Measurements from ENCODE around the gene PTPN4.
"Not testable (repeated sequence)": the region's sequence is repeated elsewhere in the genome, so short reads cannot be mapped to it uniquely, and the experiment has no call there.

Gene PTPN4

DNA sequence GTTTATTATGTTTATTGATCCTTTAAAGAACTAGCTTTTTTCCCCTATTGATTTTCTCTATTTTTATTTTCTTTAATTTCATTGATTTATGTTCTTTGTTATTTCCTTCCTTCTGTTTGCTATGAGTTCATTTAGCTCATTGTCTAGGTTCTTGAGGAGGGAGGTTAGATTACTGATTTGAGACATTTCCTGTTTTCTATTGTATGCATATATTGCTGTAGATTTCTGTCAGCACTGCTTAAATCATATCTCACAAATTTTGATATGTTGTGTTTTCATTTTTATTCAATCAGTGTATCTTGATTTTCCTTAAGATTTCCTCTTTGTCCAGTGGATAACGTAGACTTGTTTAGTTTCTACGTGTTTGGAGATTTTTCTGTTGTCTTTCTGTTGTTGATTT lies 43.4 kb downstream of the PTPN4 start:
- no peak overlapping the region for H3K4me3 ChIP-seq (ENCODE audit: low read depth, low read length)

DNA sequence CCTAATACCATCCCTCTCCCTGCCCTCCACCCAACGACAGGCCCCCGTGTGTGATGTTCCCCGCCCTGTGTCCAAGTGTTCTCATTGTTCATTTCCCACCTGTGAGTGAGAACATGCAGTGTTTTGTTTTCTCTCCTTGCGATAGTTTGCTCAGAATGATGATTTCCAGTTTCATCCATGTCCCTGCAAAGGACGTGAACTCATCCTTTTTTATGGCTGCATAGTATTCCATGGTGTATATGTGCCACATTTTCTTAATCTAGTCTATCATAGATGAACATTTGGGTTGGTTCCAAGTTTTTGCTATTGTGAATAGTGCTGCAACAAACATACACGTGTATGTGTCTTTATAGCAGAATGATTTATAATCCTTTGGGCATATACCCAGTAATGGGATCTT lies 44.7 kb downstream of the PTPN4 start:
- not testable (repeated sequence) for H3K4me3 ChIP-seq (ENCODE audit: low read depth, low read length)

DNA sequence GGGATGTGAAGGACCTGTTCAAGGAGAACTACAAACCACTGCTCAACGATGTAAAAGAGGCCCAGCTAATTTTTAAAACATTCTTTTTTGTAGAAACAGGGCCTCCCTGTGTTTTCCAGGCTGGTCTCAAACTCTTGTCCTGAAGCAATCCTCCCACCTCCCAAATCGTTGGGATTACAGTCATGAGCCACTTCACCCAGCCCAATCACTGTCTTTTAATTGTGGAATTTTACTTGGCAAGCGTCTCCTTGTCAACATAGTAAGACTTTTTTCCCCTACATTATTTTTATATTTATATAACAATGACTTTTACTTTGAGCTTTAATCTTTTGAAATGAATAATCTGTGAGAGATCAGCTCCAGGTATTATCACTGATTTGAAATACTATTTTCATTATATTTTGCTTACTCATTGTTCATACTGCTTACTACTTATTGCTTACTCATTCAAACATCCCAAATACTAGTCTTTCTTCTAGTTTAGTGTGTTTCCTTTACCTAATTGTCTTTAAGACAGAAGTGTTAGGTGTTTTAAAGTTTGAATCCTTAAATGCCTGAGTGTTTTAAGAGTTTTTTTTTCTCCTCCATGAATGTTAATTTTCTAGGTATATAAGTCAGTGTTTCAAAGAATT lies 48.9 kb downstream of the PTPN4 start:
- H3K4me3 ChIP-seq (ENCODE audit: low read depth, low read length): no peak overlapping the region

DNA sequence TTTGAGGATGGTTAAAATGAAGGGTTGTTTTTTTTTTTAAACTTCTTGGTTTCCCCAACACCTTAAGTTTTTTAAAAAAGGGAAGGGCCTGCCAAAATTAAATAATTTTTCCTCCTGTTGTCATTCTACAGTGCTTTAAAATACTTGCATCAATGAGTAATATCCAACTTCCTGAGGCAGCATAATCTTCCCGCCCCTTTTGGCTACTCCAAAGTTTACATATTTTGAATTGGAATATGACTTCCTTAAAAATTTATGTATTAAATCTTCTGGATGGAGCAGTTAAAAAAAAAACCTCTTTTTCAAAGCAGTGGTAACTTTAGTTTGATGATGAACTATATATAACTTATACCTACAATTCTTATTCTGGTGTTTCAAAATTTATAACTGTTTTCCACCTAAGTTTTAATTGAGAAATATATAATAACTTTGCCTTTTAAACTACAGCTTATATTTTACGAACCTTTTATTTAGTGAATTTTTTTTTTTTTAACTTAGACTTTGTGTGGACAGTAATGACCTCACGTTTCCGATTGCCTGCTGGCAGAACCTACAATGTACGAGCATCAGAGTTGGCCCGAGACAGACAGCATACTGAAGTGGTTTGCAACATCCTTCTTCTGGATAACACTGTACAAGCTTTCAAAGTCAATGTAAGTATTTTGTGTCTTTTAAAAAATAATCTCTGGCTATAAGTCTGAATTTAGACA lies 49.8 kb downstream of the PTPN4 start:
- H3K4me3 ChIP-seq (ENCODE audit: low read depth, low read length): no peak overlapping the region

DNA sequence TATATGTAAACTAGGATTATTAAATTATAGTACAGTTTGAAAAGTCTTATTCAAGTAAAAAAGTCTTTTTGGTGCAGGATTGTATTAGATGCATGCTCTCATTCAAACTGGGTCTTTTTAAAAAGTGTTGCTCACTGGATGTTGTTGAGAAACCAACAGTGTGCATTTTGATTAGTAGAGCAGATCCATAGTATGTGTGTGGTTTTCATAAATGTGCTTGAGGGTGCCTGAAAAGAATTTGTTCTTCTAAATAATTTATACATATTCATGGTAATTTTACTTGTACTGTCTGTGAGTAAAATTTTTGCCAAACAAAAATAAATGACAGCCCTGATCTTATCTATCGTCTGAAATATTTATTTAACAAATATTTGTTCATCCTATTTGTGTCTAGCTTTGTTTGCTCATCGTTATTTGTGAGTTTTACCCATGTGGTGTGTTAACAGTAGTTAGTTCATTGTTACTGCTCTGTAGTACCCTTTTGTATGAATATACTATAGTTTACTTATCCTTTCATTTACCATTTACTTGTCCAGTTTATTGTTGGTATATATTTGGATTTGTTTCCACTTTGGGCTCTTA lies 50.4 kb downstream of the PTPN4 start:
- H3K4me3 ChIP-seq (ENCODE audit: low read depth, low read length): no peak overlapping the region

DNA sequence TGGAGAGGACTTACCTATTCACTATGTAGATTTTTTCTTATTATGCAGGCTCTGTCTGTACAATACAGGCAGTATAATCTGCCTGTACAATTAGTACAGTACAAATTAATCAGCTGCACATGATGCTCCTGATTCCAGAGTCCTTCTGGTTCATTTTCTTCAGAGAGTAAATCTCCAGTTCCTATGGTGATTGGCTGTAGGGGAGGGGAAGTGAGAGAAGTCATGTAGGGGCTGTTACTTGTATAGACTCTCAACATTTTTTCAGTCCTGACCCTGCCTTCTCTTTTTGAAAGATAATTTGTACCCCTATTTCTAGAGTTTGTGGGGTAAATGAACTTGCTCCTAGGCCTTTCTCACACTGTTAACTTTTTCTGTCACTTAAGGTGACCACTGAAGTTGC lies 54.5 kb downstream of the PTPN4 start:
- H3K4me3 ChIP-seq (ENCODE audit: low read depth, low read length): no peak overlapping the region

DNA sequence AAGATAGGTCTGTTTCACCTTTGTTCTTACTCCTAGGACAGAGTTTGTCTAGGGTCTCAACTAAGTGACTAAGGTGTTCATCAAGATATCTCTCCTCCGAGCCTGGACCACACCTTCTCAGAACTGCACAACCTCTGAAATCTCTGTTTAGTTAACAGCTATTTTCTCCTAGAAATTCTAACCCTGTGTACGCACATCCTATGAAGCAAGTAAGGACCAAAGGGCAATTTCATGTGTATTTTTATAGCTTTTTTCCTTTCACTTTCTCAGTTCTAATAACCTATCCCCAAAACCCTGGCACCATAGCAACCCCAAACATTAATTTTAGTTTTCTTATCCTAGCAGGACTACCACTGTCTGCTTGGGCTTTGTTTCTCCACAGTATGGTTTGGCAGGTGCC lies 59.1 kb downstream of the PTPN4 start:
- H3K4me3 ChIP-seq (ENCODE audit: low read depth, low read length): no peak overlapping the region

DNA sequence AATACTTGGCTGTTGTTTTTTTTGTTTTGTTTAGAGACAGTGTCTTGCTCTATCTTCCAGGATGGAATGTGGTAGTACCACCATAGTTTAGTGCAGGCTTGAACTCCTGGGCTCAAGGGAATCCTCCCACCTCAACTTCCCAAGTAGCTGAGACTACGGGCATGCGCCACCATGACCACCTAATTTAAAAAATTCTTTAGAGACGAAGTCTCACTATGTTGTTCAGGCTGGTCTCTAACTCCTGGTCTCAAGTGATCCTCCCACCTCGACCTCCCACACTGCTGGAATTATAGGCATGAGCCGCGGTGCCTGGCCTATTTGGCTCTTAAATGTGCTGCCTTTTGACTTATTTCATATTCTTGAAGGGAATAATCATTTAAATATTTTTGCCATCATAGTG lies 60.1 kb downstream of the PTPN4 start:
- H3K4me3 ChIP-seq (ENCODE audit: low read depth, low read length): no peak overlapping the region

DNA sequence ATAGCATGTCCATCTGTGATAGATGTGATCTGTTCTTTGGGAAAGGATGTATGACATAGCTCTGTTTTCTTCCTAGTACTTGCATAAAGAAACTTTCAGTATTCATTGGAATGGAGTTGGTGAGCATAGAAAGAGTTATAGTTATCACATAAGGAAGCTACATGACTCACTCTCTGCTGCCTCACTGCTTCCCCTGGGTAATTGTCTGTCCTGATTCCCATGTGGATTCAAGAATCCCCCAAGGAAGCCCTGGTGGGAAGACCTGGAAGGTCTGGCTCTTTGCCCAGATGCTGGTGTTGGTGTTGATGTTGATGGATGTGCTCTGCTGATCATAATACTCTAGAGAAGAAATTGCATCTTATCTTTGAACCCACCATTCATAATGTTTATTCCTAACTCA lies 60.6 kb downstream of the PTPN4 start:
- H3K4me3 ChIP-seq (ENCODE audit: low read depth, low read length): no peak overlapping the region

DNA sequence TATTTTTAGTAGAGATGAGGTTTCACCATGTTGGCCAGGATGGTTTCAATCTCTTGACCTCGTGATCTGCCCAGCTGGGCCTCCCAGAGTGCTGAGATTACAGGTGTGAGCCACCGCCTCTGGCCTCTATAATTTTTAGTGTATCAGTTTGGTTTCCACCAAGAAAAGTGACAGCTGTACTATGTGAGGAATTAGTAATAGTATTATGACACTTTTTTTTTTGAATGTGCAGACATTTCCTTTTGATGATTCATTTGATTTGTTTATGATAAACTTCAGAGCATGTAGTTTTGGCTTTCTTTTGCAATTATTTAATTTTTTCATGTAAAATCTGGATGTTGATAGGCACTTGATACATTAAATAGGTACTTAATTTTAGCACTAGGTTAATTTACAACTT lies 61.5 kb downstream of the PTPN4 start:
- no peak overlapping the region for H3K4me3 ChIP-seq (ENCODE audit: low read depth, low read length)

DNA sequence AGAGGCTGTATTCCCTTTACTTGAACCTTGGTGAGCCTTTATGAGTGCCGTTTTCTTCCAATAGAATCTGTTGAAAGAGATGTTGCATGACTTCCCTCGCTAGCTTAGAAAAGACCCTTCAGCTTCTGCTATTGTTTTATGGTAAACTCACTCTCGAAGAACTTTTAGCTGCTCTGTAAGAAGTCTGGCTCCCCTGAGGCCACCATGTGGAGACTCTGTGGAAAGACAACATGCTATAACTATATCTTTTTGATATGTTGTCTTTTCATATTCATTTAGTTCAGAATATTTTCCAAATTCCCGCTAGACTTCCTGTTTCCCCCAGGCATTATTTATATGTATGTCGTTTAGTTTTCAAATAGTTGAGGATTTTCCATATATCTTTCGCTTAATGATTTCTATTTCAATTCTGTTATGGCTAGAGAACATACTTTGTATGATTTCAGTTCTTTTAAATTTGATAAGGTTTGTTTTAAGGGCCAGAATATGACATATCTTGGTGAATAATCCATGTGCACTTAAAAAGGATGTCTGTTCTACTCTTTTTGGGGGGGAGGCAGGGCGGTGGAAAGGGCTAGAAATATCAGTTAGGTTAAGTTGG lies 64.1 kb downstream of the PTPN4 start:
- no peak overlapping the region for H3K4me3 ChIP-seq (ENCODE audit: low read depth, low read length)

DNA sequence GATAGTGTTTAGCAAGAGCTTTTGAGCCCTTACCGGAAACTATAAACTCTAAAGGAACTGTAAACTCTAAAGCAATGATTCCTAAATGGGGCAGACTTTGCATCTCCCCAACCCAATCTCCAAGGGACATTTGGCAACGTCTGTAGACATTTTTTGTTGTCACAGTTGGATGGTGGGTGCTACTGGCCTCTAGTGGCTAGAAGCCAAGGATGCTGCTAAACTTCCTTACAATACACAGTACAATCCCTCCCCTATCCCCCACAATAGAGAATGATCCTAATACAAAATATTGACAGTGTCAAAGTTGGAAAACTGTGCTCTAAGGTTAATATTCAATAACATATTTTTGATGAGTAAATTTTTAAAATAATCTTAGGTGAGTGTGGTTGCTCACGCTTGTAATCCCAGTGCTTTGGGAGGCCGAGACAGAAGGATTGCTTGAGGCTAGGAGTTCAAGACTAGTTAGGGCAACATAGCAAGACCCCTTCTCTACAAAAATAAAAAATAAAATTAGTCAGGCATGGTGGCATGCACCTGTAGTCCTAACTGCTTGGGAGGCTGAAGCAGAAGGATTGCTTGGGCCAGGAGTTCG lies 66.7 kb downstream of the PTPN4 start:
- no peak overlapping the region for H3K4me3 ChIP-seq (ENCODE audit: low read depth, low read length)

DNA sequence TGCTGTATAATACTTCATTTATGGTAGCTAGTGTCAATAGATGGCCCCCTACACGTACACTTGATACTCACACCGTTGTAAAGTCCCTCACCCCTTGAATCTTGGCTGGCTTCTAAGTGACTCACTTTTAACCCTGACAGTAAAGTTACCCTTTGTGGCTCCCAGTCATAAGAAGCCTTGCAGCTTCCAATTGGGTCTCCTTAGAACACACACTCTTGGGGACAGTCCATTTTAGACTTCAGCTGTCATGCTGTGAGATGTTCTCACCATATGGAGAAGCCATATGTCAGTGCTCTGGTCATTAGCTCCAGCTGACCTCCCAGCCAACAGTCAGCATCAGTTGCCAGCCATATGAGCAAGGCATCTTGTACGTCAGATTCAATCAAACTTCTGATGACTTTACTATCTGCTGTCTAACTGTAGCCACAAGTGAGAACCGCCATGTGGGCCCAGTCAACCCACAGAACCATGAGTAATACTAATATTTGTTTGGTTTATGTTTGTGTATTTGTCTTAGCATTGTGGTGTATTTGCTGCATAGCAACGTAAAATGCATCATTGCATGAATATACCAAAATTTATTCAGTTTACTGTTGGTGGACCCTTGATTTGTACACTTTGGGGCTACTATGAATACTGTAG lies 68.3 kb downstream of the PTPN4 start:
- no peak overlapping the region for H3K4me3 ChIP-seq (ENCODE audit: low read depth, low read length)

DNA sequence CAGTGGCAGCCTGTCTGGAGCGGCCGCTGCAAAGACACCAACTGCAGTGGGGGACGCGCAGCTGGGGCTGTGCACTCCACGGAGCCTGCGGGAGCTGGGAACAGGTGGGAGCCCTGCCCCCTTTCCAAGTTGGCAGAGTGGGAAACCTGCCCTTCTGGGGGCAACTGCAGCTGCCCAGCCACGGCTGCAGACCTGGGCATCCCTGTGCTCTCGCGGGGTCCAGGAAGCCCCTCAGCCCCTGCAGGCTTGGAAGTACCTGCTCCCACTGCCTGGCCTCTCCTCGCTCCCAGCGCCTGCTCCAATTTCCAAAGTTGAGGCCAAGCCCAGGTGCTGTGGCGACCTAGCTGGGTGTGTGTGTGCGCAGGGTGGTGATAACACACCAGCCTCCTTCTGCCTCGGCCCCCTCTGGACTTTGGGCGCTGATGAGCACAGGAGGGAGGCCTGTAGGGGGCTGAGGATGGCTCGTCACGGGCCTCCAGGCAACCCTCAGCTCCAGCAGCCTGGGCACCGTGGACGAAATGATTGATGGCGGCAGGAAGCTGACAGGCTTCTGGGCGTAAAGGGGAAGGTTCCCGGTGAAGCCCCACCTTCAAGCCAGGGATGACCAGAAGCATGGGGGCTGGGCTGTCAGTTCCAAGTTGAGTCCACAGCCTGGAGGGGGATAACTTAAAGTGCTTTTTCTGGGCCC lies 76.9 kb downstream of the PTPN4 start:
- no peak overlapping the region for H3K4me3 ChIP-seq (ENCODE audit: low read depth, low read length)

DNA sequence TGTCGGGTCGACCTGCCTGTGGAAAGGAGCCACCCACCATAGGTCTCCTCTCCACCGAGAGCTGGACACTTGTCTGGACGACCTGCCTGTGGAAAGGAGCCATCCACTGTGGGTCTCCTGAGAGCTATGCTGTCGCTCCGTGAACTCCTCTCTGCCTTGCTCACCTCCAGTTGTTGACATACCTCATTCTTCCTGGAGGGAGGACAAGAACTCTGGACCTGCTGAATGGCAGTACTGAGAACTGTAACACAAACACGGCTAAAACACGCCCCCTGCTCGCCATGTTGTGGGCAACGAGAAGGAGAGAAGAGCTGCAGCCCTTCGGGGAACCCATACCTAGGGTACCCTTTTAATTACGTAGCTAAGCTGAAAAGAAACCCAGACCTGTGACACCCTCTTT lies 77.6 kb downstream of the PTPN4 start:
- H3K4me3 ChIP-seq (ENCODE audit: low read depth, low read length): no peak overlapping the region

DNA sequence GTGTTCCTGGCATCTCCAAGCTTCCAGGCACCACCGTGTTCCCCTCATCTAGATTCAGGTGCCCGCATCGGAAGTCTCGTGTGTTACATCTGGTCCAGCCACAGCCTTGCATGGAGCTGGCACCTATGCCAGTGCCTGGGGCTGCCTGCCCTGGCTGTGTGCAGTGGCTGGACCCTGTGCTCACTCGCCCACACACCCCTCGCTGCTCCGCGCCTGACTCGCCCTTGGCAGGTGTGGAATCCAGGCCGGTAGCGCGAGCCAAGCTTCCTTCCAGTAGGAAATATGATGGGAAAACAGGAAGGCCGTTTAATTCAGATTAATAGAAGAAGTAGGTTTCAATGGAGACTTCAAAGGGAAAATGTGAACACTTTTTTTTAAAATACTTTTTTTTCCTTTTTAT lies 78.0 kb downstream of the PTPN4 start:
- no peak overlapping the region for H3K4me3 ChIP-seq (ENCODE audit: low read depth, low read length)

DNA sequence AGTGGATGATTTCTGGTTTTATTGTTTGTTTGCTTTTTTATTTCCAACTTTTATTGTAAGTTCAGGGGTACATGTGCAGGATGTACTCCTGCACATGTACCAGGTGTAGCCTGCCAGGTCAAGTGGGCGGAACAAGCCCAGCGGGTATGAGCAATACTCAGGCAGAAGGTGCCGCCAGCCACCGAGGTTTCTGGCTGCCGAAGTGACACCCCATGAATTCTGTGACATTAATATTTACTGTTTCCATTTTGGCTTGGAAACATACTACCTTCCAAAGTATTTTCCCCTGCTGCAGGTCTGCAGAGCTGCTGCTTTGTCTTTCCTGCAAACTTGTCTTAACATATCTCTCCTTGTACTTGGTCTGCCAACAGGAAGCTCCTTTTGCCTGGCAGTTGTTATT lies 78.5 kb downstream of the PTPN4 start:
- H3K4me3 ChIP-seq (ENCODE audit: low read depth, low read length): no peak overlapping the region

DNA sequence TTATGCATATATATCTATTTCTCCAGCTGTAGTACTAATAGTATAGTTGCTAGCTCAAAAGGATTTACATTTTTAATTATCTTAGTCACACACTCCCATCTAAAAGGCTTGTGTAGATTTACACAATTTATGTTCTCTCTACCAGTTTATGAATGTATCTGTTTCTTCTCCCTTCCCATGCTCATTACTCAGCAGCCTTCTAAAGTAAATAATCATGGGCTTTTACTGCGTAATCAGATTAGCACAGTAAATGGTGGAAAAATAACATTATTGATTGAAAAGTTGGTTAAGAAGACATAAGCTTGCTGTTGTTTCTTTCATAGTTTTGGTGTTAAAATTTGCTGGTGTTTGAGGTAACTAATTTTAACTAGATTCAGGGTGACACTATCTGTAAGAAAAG lies 81.8 kb downstream of the PTPN4 start:
- H3K4me3 ChIP-seq (ENCODE audit: low read depth, low read length): no peak overlapping the region

DNA sequence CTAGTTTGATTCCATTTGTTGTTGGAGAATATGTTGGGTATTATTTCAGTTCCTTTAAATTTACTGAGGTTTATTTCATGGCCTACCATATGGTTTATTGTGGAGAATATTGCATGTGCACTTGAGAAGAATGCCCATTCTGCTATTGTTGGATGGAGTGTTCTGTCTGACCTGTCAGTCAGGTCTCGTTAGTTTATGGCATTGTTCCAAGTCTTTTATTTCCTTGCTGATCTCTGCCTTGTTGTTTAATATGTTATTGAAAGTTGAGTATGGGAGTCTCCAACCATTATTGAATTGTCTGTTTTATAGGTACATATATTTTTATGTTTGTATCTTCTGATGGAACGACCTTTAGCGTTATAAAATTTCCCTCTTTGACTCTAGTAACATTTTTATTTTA lies 86.3 kb downstream of the PTPN4 start:
- no peak overlapping the region for H3K4me3 ChIP-seq (ENCODE audit: low read depth, low read length)

DNA sequence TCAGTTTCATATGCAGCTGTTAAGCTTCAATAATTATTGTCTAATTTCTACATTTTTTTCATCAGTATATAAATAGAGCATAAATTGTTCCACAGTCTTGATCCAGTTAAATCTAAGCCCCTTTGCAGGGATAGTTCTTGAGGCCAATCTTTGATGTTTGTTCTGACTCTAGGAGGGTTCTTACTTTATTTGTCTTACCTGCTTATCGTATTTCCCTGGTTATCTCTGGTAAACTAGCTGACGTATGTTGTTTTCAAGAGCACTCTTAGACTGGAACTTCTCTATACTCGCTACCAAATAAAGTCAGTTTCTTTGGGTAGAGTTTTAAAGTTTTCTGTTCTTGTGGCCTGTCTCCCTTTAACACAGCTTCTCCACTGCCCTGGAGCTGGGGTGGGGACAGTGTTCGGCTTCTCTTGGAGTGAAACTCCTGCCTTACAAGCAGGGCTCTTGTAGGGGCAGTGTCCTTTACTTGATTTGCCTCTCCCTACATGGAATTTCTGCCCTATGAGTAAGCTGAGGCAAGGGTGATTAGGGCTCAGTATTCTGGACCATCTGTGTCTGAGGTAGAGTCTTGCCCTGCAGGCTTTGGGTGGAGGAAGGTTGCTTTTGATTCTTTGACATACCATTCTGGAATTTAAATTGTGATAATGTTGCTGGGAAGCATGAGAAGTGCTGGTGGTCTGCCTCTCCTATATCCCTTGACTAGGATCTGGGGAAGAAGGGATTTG lies 90.3 kb downstream of the PTPN4 start:
- H3K4me3 ChIP-seq (ENCODE audit: low read depth, low read length): no peak overlapping the region
